GM21390 (cell line): ENCODE data around the gene DGLUCY.
"Not testable (repeated sequence)": the region's sequence is repeated elsewhere in the genome, so short reads cannot be mapped to it uniquely, and the experiment has no call there.

Experiments
- ATAC-seq: cut with Tn5 transposase; IDR thresholded peaks from one replicate; pipeline ENCODE4 v1.9.1; 2021; ENCODE audit not compliant: unreplicated experiment

DGLUCY gene

GRCh38 chr14:91113829-91114078 lies at the start of gene DGLUCY:
Gene DGLUCY (plus strand): TSS chr14:91114073. CDS start chr14:91160295, 46,222 bp downstream.
- no peak for ATAC-seq

- no peak for ATAC-seq
Observed at GRCh38 chr14:91065266-91065665, 48.6 kb upstream of the DGLUCY start.

- no peak for ATAC-seq
Observed at GRCh38 chr14:91067186-91067585, 46.7 kb upstream of the DGLUCY start.

- ATAC-seq, result no peak
Observed at GRCh38 chr14:91068642-91069041, 45.2 kb upstream of the DGLUCY start.

- ATAC-seq, result no peak
Observed at GRCh38 chr14:91070572-91070971, 43.3 kb upstream of the DGLUCY start.

- ATAC-seq, result no peak
Observed at GRCh38 chr14:91075553-91075952, 38.3 kb upstream of the DGLUCY start.

GRCh38 chr14:91078095-91078737 lies 35.7 kb upstream of the DGLUCY start:
- peak; percentile 83 for ATAC-seq

- ATAC-seq, result no peak
Observed at GRCh38 chr14:91080071-91080470, 33.8 kb upstream of the DGLUCY start.

- ATAC-seq, result no peak
Observed at GRCh38 chr14:91082282-91082681, 31.6 kb upstream of the DGLUCY start.

- no peak for ATAC-seq
Observed at GRCh38 chr14:91084516-91084915, 29.4 kb upstream of the DGLUCY start.

GRCh38 chr14:91087470-91087869 lies 26.4 kb upstream of the DGLUCY start:
- not testable (repeated sequence) for ATAC-seq

GRCh38 chr14:91088585-91089235 lies 25.2 kb upstream of the DGLUCY start:
- no peak for ATAC-seq

GRCh38 chr14:91089958-91090535 lies 23.8 kb upstream of the DGLUCY start:
- ATAC-seq, result no peak

GRCh38 chr14:91090743-91091142 lies 23.1 kb upstream of the DGLUCY start:
- no peak for ATAC-seq

GRCh38 chr14:91092073-91092472 lies 21.8 kb upstream of the DGLUCY start:
- ATAC-seq, result no peak

GRCh38 chr14:91093743-91094472 lies 20.0 kb upstream of the DGLUCY start:
- not testable (repeated sequence) for ATAC-seq

- no peak for ATAC-seq
Observed at GRCh38 chr14:91094772-91095171, 19.1 kb upstream of the DGLUCY start.

- ATAC-seq, result no peak
Observed at GRCh38 chr14:91095178-91095577, 18.7 kb upstream of the DGLUCY start.

- ATAC-seq, result not testable (repeated sequence)
Observed at GRCh38 chr14:91097657-91098056, 16.2 kb upstream of the DGLUCY start.

GRCh38 chr14:91098591-91098990 lies 15.3 kb upstream of the DGLUCY start:
- ATAC-seq, result no peak

GRCh38 chr14:91100102-91100501 lies 13.8 kb upstream of the DGLUCY start:
- no peak for ATAC-seq

- no peak for ATAC-seq
Observed at GRCh38 chr14:91103116-91103515, 10.8 kb upstream of the DGLUCY start.
